ENCODE results near the gene FKBP1C. TPM values are rescaled to one million over a fixed set of nuclear protein-coding genes. Genes with fewer than 3 reads are reported as not detected.

The FKBP1C gene
- total RNA-seq, 3 donors from 2014 or later, result 0.29 to 0.33 TPM; not detected in 1

GRCh38 chr6:63188828-63189227 lies 22.4 kb upstream of the FKBP1C start:
- Histone ChIP-seq H3K4me3 (no peak overlapping the region), H3K9me3 (no peaks in the 10 kb centered on the region), H3K4me1 (no peaks in the 10 kb centered on the region), H3K36me3 (no peaks in the 10 kb centered on the region), H3K27ac (no peak overlapping the region), H3K27me3 (no peaks in the 10 kb centered on the region)
- DNase-seq (ENCODE audit: low spot score in 2 of 2), result no peak
- TF ChIP-seq CTCF (IDR thresholded peaks at IDR 0.05) (no peak), POLR2A (IDR thresholded peaks at IDR 0.05) (no peak), POLR2AphosphoS5 (IDR thresholded peaks at IDR 0.05) (no peak)
- intact Hi-C loops (cut with DNase I; ENCODE audit: low total_unique reads), result no loop called here

GRCh38 chr6:63193324-63193723 lies 17.9 kb upstream of the FKBP1C start:
- TF ChIP-seq POLR2AphosphoS5 (IDR thresholded peaks at IDR 0.05), result no peak
- TF ChIP-seq POLR2A (IDR thresholded peaks at IDR 0.05), result no peak
- no peak for TF ChIP-seq CTCF (IDR thresholded peaks at IDR 0.05)
- H3K4me1 ChIP-seq, result no peaks in the 10 kb centered on the region
- no peaks in the 10 kb centered on the region for H3K9me3 ChIP-seq
- DNase-seq (ENCODE audit: low spot score in 2 of 2), result no peak
- no peak overlapping the region for H3K27ac ChIP-seq
- H3K27me3 ChIP-seq, result no peaks in the 10 kb centered on the region
- intact Hi-C loops (cut with DNase I; ENCODE audit: low total_unique reads), result no loop called here
- no peaks in the 10 kb centered on the region for H3K36me3 ChIP-seq
- H3K4me3 ChIP-seq, result no peak overlapping the region

GRCh38 chr6:63197741-63198140 lies 13.5 kb upstream of the FKBP1C start:
- Histone ChIP-seq H3K4me3 (no peak overlapping the region), H3K36me3 (no peaks in the 10 kb centered on the region), H3K27me3 (no peaks in the 10 kb centered on the region), H3K4me1 (no peaks in the 10 kb centered on the region), H3K9me3 (no peaks in the 10 kb centered on the region), H3K27ac (no peak overlapping the region)
- no peak for TF ChIP-seq POLR2AphosphoS5 (IDR thresholded peaks at IDR 0.05)
- no peak for TF ChIP-seq POLR2A (IDR thresholded peaks at IDR 0.05)
- TF ChIP-seq CTCF (IDR thresholded peaks at IDR 0.05), result no peak
- intact Hi-C loops (cut with DNase I; ENCODE audit: low total_unique reads), result no loop called here
- DNase-seq (ENCODE audit: low spot score in 2 of 2), result no peak

GRCh38 chr6:63213325-63213724 lies 2.1 kb downstream of the FKBP1C start:
- no peak overlapping the region for H3K4me3 ChIP-seq
- no peak overlapping the region for H3K27ac ChIP-seq
- intact Hi-C loops (cut with DNase I; ENCODE audit: low total_unique reads), result no loop called here
- no peaks in the 10 kb centered on the region for H3K27me3 ChIP-seq
- peaks cover 3 to 12% of the 10 kb centered on the region in 2 donors for H3K9me3 ChIP-seq
- no peaks in the 10 kb centered on the region for H3K4me1 ChIP-seq
- no peak for TF ChIP-seq POLR2A (IDR thresholded peaks at IDR 0.05)
- TF ChIP-seq CTCF (IDR thresholded peaks at IDR 0.05), result no peak
- no peak for TF ChIP-seq POLR2AphosphoS5 (IDR thresholded peaks at IDR 0.05)
- no peaks in the 10 kb centered on the region for H3K36me3 ChIP-seq
- no peak for DNase-seq (ENCODE audit: low spot score in 2 of 2)

DNA sequence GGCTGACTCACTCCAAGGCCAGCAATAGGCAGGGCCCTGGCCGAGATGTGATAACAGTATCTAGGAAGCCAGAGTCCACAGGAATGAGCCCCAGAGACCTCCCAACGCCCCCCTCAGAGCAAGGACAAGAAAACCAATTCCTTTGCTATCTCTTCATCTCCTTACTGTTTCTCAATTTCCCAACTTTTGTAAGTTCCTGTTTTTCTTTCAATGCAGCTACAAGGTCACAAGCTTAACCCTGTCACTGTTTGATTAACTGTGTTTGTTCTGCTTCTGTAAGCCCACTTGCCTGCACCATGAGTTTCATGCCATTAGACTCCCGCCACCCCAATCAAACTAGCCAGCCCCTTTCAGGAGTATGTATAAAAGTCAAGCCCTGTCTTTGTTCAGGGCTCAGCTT lies 3.5 kb downstream of the FKBP1C start:
- DNase-seq (ENCODE audit: low spot score in 2 of 2), result no peak
- Histone ChIP-seq H3K27me3 (no peaks in the 10 kb centered on the region), H3K36me3 (no peaks in the 10 kb centered on the region), H3K4me3 (no peak overlapping the region), H3K27ac (no peak overlapping the region), H3K4me1 (no peaks in the 10 kb centered on the region), H3K9me3 (peaks cover 3 to 12% of the 10 kb centered on the region in 2 donors)
- intact Hi-C loops (cut with DNase I; ENCODE audit: low total_unique reads), result no loop called here
- no peak for TF ChIP-seq CTCF (IDR thresholded peaks at IDR 0.05)
- no peak for TF ChIP-seq POLR2A (IDR thresholded peaks at IDR 0.05)
- TF ChIP-seq POLR2AphosphoS5 (IDR thresholded peaks at IDR 0.05), result no peak

Data from breast epithelium (tissue), 4 donors.